Choroid plexus epithelial cell (primary cell): Measurements from ENCODE around the gene SLC9A3.

ENCODE experiments used
- DNase-seq: peaks from one replicate; pipeline ENCODE4 v3.0.0-alpha.2; 2010; ENCODE audit warnings: low read depth
- H3K4me3 ChIP-seq: 2 replicates; pipeline ENCODE4 v1.5.1; 2011; ENCODE audit warnings: low read depth, mild to moderate bottlenecking, control low read depth, low read length, moderate library complexity
- CTCF ChIP-seq: conservative IDR thresholded peaks from 2 replicates; pipeline ENCODE4 v1.5.1; 2011; ENCODE audit warnings: low read depth, mild to moderate bottlenecking, control low read depth, inconsistent platforms, low read length, moderate library complexity

Gene SLC9A3

GRCh38 chr5:499233-500209 is 24.7 kb downstream of the SLC9A3 start:
- TF ChIP-seq CTCF = no peak

GRCh38 chr5:497871-498509 is 26.3 kb downstream of the SLC9A3 start:
- TF ChIP-seq CTCF = no peak
- no peak overlapping the region for H3K4me3 ChIP-seq
- no peak for DNase-seq

More at GRCh38 chr5:499233-500209, 24.7 kb downstream of the SLC9A3 start:
- no peak overlapping the region for H3K4me3 ChIP-seq
- no peak for DNase-seq

- no peak for TF ChIP-seq CTCF
Measured at GRCh38 chr5:497090-497700, 27.1 kb downstream of the SLC9A3 start.

DNA sequence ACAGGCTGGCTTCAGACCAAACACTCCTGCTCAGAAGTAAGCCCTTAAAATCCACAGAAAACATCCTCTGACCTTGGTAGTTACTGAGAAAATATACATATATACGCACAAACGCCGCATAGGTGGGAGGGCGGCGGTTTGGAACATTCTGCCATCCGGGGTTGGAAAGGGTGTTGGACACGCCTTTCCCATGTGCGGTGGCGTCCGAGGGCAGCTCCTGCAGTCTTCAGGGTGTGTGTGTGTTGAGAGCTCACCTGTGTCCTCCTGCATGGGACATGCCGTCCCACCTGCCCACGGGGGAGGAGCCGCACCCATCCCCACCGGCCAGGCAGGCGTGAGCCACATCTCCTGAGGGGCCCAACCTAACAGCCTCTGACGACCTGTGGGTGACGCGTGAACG is 28.2 kb downstream of the SLC9A3 start:
- DNase-seq = no peak
- no peak overlapping the region for H3K4me3 ChIP-seq
- no peak for TF ChIP-seq CTCF

More at GRCh38 chr5:497090-497700, 27.1 kb downstream of the SLC9A3 start:
- no peak for DNase-seq
- H3K4me3 ChIP-seq = no peak overlapping the region

GRCh38 chr5:494667-495255 is 29.5 kb downstream of the SLC9A3 start:
- no peak for DNase-seq
- no peak overlapping the region for H3K4me3 ChIP-seq
- no peak for TF ChIP-seq CTCF

DNA sequence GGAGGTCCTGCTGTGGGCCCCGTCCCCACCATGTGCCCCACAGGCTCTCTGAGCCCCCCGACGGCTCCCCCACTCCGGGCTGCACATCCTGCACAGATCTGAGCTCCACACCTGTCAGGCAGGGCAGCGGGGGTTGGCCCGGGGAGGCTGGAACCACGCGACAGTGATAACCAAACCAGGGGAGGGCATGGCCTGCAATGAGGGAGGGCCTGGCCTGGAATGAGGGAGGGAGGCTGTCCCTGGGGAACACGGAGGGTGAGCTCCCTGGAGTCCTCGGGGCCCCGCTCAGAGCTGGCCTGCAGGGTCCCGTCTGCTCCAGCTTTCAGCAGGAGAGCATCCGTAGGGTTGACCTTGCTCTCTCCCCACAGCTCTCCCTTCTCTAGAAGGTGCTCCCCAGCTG is 30.5 kb downstream of the SLC9A3 start:
- no peak for DNase-seq
- no peak for TF ChIP-seq CTCF
- H3K4me3 ChIP-seq = no peak overlapping the region
